ENCODE results near the gene ADAM12.
"Not testable (repeated sequence)": the region's sequence is repeated elsewhere in the genome, so short reads cannot be mapped to it uniquely, and the experiment has no call there.

Gene ADAM12

DNA sequence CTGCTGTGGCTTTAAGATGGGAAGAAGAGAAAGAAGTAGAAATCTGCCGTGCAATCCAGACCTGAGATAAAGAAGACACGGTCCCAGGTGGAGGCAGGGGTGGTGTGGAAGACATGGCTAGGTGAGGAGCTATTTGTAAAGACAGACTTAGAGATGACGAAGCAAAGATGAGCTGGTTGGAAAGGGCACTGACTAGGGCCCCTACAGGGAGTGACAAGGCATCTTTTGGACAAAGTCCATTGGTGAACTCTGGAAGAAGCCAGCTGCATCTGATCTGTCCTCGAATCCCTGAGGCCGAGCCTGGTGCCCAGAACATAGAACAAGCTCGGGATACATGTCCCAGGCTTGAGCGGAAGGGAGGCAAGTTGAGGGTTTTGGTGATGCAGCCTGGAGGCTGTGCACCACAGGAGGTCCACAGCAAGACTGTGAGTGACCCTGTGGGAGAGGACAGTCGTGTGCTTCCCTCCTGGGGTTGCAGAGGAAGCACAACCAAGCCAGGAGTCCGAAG is 191.2 kb downstream of the ADAM12 start:
- H3K4me1 Mint-ChIP-seq = no peaks in the 10 kb centered on the region
- ATAC-seq (no peak), DNase-seq (no peak)
- H3K27ac Mint-ChIP-seq = no peak overlapping the region
- H3K9me3 Mint-ChIP-seq = peaks cover 0 to 8% of the 10 kb centered on the region in 2 donors
- peaks cover 6% of the 10 kb centered on the region for H3K27me3 Mint-ChIP-seq
- no peak overlapping the region for H3K4me3 Mint-ChIP-seq

DNA sequence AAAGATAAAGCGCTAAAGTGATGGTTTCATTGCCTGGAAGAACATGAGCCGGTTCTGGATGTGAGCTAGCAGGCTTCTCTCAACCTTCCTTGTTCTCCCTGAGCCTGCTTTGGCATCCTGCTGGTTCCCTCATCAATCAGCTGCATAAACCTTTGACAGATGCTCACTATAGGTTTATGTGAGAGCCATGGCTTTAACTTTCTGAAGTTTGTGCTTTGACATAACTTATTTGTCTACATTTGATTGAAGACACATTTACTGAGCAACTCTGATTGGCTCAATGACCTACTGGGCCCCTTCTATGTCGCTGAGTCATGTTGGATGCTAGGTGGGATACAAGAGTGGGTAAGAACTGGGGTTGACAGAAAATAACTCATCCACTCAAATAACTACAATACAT is 192.0 kb downstream of the ADAM12 start:
- no peak overlapping the region for H3K27ac Mint-ChIP-seq
- H3K27me3 Mint-ChIP-seq = peaks cover 6% of the 10 kb centered on the region
- peaks cover 0 to 6% of the 10 kb centered on the region in 2 donors for H3K9me3 Mint-ChIP-seq
- H3K4me1 Mint-ChIP-seq = no peaks in the 10 kb centered on the region
- ATAC-seq = no peak
- no peak overlapping the region for H3K4me3 Mint-ChIP-seq
- no peak for DNase-seq

DNA sequence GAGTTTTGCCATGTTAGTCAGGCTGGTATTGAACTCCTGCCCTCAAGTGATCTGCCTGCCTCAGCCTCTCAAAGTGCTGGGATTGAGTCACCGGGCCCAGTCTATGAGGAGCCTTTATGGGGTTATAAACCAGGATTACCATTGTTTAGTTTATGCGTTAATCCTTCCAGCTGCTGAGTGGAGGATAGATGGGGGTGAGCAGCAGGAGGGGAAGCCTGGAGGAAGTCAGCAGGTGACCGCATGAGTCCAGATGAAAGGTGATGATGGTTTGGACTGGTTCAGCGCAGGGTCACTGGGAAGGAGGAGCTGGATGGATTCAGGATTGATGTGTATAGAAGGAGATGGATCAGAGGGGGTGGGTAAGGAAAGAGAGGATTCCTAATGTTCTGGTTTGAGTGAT is 197.1 kb downstream of the ADAM12 start:
- no peak for ATAC-seq
- Mint-ChIP-seq H3K9me3 (peaks cover 0 to 9% of the 10 kb centered on the region in 2 donors), H3K27me3 (peaks cover 9% of the 10 kb centered on the region), H3K4me3 (no peak overlapping the region), H3K4me1 (no peaks in the 10 kb centered on the region), H3K27ac (no peak overlapping the region)
- no peak for DNase-seq

DNA sequence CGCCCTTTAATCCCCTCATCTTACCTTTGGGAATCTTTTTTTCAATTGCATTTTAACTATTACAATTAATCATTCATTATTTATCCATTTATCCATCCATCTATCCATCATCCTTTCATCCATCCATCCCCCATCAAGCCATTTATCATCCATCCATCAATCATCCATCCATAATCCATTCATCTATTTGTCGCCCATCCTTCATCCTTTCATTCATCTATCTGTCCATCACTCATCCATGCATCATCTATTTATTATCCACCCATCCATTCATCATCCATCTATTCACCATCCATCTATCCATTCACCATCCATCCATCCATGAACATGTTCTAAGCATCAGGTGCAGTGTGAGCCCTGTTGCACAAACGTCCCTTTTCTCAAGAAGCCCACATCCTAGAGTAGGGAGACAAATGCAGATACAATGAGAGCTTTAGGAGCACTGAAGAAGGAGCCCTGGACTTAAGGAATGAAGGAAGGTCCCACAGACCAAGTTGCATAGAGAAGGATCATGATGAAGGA is 199.5 kb downstream of the ADAM12 start:
- Mint-ChIP-seq H3K4me1 (no peaks in the 10 kb centered on the region), H3K4me3 (no peak overlapping the region), H3K27ac (no peak overlapping the region), H3K9me3 (peaks cover 0 to 9% of the 10 kb centered on the region in 2 donors), H3K27me3 (peaks cover 9% of the 10 kb centered on the region)
- ATAC-seq = no peak
- DNase-seq = no peak

DNA sequence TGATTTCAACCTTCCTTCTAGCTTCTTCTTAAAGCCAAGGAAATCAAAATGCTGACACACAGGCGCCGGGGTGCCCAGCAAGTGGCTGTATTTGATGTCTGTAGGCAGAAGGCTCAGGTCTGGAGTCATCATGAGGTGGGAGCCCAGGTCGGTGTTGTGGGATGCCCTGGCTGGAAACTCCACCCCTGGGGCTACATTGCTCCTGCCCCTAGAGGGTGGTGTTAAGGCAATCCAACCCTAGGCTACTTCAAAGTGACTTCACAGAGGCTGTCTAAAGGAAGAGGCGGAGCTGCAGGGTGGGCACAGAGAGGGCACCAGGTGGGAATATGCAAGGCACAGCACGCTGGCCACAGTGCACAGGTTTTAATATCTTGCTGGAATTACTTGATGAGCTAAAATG is 200.9 kb downstream of the ADAM12 start:
- ATAC-seq = no peak

DNA sequence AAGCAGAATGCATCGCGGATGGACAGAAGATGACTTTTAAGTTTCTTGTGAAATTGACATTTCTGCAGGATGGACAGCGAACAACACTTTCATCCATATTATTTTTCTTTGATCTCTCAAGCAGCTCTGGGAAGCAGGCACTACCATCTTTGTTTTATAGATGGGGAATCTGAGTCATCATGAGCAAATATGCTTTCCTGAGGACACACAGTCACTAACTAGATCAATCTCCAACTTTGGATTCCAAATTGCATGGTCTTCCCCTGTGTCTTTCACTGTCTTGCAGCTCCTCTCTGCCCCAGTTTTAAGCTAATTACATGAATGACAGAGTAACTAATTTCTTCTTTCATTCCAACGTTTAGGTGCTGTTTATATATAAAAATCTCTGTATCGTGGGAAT is 201.5 kb downstream of the ADAM12 start:
- Mint-ChIP-seq H3K27ac (no peak overlapping the region), H3K9me3 (peaks cover 0 to 9% of the 10 kb centered on the region in 2 donors), H3K27me3 (peaks cover 9% of the 10 kb centered on the region), H3K4me1 (no peaks in the 10 kb centered on the region), H3K4me3 (no peak overlapping the region)
- DNase-seq (no peak), ATAC-seq (no peak)

More for the DNA sequence above, 200.9 kb downstream of the ADAM12 start:
- Mint-ChIP-seq H3K4me1 (no peaks in the 10 kb centered on the region), H3K27ac (no peak overlapping the region), H3K4me3 (no peak overlapping the region), H3K9me3 (peaks cover 0 to 9% of the 10 kb centered on the region in 2 donors), H3K27me3 (peaks cover 9% of the 10 kb centered on the region)
- DNase-seq = no peak

DNA sequence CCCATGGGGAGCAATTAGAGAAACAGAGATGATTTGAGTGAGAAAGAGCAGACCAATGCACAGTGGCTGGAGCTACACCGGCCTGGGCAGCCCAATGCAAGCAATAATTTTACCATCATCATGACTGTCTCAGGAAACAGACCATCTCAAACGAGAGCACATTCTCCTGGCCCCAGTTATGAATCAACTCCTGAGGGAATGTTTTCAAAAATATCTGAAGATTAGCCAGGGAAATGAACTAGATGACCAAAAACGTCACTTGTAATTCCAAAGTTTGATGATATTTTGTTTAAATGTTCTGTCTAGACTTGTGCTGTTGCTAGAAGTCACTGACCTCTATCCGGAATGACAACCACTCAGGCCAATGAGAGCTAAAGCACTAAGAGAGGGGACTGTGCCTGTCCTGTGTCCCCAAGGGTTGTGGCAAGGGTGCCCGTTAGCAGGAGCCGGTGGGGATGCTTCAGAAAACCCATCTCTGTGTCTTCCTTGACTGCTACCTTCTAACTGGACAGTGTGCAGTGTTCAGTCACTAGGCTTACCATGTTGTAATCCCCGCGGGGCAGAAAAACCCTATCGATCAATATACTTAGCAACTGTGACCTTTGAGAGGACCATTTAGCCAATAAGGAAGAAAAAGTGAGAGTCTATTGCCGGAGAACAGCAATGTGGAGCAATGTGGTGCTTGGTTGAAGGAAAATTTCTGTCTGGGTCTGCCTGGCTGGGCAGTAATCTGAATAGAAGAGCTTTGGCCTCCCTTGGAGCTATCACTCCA is 202.4 kb downstream of the ADAM12 start:
- Mint-ChIP-seq H3K9me3 (peaks cover 0 to 6% of the 10 kb centered on the region in 2 donors), H3K27me3 (peaks cover 7% of the 10 kb centered on the region), H3K4me1 (no peaks in the 10 kb centered on the region), H3K27ac (no peak overlapping the region), H3K4me3 (no peak overlapping the region)
- ATAC-seq (no peak), DNase-seq (no peak)

DNA sequence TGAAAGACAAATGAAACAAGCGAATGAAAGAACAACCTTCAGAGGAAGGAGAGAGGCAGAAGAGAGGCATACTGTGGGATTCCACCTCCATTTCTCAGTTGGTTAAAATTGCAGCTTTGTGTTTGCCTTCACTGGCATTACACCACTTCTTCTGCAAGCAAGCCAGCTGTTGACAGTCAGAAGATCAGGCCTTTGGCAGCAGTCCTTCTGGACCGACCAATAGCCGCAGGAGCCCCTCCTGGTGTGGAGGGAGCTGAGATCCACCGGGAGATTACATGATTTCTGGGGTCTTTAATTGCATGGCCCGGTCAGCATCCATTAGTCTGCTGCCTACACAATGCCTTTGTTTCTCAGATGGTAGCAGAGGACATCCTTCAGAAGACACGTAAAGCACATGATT is 206.7 kb downstream of the ADAM12 start:
- no peaks in the 10 kb centered on the region for H3K27me3 Mint-ChIP-seq
- H3K9me3 Mint-ChIP-seq = no peaks in the 10 kb centered on the region
- ATAC-seq = no peak

DNA sequence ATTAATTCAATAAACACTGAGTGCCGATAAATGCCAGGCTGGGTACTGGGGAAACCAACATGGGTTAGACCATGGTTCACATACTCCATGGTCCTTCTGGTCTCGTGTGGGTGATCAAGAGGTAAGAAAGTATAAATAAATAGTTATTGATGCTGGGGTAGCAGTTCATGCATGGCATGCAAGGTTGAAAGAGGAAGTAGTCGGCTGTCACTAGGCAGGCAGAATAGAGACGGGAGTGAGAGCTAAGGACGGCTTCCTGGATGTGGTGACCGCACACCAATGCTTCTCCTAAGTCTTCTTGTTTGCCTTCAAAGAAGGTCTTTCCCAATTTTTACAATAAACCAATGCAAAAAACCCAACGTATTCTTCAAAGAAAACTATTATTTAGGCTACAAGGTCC is 208.6 kb downstream of the ADAM12 start:
- no peaks in the 10 kb centered on the region for H3K9me3 Mint-ChIP-seq
- H3K27me3 Mint-ChIP-seq = no peaks in the 10 kb centered on the region
- no peak for DNase-seq
- H3K4me3 Mint-ChIP-seq = no peak overlapping the region
- no peak for ATAC-seq
- no peaks in the 10 kb centered on the region for H3K4me1 Mint-ChIP-seq
- no peak overlapping the region for H3K27ac Mint-ChIP-seq

More for the DNA sequence above, 206.7 kb downstream of the ADAM12 start:
- Mint-ChIP-seq H3K4me3 (no peak overlapping the region), H3K27ac (no peak overlapping the region), H3K4me1 (no peaks in the 10 kb centered on the region)
- no peak for DNase-seq

DNA sequence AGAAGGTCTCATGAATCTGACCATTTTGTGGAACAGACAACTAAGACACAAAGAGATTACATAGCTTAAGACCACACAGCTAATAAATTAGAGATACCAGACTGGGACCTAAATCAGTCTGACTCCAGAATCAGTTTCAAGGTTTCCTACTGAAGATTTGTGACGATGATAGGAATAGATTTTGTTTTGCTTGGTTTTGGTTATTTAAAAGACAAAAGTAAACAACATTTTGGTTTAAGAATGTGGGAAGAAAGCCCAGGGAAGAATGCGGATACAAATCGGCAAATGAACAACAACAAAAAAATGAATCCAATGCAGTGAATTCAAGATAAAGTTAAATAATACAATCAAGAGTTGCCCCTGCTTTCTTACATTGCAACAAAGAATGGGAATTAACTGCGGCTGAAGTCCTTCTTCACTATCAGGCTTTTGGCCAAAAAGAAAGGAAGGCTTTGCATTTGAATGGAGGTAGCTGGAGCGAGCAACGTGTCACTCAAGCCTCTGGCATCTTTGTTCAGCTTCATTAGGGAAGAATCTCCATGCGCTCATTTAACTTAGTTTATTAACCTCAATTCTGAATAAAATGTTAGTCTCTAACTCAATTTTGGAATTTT is 210.8 kb downstream of the ADAM12 start:
- Mint-ChIP-seq H3K9me3 (no peaks in the 10 kb centered on the region), H3K27ac (no peak overlapping the region), H3K4me1 (no peaks in the 10 kb centered on the region), H3K4me3 (no peak overlapping the region), H3K27me3 (no peaks in the 10 kb centered on the region)
- no peak for DNase-seq
- no peak for ATAC-seq

DNA sequence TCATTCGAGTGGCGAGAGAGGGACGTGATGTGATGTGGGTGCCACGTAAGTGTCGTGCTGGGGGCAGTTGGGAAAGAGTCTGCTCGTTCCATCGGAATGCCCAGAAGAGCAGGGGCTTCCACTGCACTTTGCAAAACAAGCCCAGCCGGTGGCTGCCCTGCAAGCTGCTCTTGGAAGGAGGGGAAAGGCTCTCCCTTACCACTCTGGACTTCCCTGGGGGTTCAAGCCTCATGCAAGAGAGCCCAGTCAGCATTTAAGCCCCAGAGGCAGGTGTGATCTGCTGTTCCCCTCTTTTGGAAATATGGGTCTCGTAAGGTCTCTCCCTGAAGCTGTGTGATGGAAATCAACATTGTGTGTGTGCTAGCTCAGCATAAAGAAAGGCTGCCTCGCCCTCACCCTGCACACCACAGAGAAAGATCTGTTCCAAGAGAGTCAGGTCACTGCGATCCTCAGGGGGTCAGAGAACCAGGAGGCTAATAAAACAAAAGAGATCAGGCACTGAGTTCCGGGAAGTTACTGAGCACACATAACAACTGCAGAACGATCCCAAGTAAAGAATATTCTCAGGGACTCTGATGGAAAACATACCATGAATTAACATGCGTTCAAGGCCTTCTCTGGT is 212.5 kb downstream of the ADAM12 start:
- H3K4me1 Mint-ChIP-seq = no peaks in the 10 kb centered on the region
- no peak overlapping the region for H3K4me3 Mint-ChIP-seq
- ATAC-seq = no peak
- H3K9me3 Mint-ChIP-seq = no peaks in the 10 kb centered on the region
- DNase-seq = no peak
- H3K27ac Mint-ChIP-seq = no peak overlapping the region
- no peaks in the 10 kb centered on the region for H3K27me3 Mint-ChIP-seq

DNA sequence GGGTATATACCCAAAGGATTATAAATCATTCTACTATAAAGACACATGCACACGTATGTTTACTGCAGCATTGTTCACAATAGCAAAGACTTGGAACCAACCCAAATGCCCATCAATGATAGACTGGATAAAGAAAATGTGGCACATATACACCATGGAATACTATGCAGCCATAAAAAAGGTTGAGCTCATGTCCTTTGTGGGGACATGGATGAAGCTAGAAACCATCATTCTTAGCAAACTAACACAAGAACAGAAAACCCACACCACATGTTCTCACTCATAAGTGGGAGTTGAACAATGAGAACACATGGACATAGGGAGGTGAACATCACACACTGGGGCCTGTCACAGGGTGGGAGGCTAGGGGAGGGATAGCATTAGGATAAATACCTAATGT is 215.5 kb downstream of the ADAM12 start:
- H3K4me1 Mint-ChIP-seq, H3K4me3 Mint-ChIP-seq, H3K27ac Mint-ChIP-seq, H3K27me3 Mint-ChIP-seq, ATAC-seq, H3K9me3 Mint-ChIP-seq, DNase-seq: not testable (repeated sequence)

DNA sequence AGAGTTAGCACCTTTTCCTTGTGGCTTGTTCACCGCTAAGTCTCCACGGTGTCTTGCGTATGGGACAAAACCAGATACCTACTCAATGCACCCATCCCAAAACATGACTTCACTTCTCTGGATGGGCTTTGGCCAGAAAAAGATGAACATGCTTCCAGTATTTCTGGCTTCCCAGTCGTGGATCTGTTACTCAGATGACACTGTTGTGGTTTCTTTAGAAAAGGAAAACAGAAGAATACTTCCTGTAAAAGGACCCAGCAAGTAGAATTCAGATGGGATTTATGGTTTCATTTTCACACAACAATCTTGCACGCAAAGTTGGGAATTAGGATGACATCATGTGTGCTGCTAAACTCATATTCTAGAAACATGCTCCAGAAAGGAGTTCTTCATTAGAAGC is 216.7 kb downstream of the ADAM12 start:
- Mint-ChIP-seq H3K27me3 (no peaks in the 10 kb centered on the region), H3K9me3 (peaks cover 0 to 5% of the 10 kb centered on the region in 2 donors), H3K27ac (no peak overlapping the region), H3K4me3 (no peak overlapping the region), H3K4me1 (no peaks in the 10 kb centered on the region)
- ATAC-seq = no peak
- DNase-seq = no peak

DNA sequence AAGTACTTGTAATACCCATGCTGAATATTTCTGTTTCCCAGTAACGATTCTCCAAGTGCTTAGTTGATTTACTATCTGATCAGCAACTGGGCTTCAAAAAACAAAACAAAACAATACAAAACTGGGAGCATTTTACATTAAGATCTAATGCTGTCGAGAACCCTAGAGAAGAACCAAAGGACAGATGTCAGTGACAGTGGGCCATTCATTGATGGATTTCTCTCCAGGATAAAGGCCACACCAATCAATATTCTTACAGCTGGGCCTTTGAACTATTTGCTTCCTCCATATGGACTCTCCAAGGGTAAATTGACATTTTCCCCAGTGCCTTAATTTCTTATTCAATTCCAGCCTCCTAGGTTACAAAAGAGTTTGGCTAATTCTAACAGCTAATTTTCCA is 217.5 kb downstream of the ADAM12 start:
- Mint-ChIP-seq H3K9me3 (peaks cover 0 to 5% of the 10 kb centered on the region in 2 donors), H3K4me3 (no peak overlapping the region), H3K27ac (no peak overlapping the region), H3K4me1 (no peaks in the 10 kb centered on the region), H3K27me3 (no peaks in the 10 kb centered on the region)
- DNase-seq (no peak), ATAC-seq (no peak)

DNA sequence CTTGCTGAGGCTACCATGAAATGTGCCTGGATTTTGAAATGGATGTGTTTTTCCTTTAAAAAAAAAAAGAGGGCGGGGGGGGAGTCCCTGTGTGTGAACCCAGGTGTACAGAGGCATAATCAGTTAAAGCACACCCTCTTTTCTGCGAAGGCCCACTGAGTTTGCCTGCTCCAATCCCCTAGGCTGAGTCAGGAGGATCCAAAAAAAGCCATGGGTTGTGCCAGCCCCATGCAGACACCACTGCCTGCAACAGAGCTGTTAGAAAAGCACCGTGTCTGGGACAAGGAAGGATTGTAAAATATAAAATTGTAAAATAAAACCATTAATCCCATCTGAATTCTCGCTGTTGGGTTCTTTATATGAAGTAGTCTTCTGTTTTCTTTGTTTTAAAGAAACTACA is 217.9 kb downstream of the ADAM12 start:
- Mint-ChIP-seq H3K4me1 (no peaks in the 10 kb centered on the region), H3K9me3 (peaks cover 0 to 5% of the 10 kb centered on the region in 2 donors), H3K27me3 (no peaks in the 10 kb centered on the region), H3K27ac (no peak overlapping the region), H3K4me3 (no peak overlapping the region)
- no peak for DNase-seq
- ATAC-seq = no peak

DNA sequence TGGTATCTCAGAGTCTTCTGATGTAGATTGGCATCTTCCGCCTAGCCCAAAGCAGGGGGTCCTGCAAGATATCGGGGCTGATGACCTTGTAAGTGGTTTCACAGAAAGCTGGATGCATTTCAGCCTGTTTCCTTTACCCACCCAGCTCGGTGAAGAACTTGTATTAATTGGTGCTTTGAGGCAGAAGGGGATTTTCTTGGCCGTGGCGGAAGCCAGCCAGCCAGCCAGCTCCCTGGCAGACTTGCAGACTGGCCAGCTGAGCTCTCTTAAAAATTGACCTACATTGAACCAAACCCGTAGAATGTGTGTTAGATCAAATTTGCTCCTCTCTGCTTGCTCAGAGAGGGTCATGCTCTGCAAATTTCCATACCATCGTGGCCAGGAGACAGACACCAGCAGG is 218.4 kb downstream of the ADAM12 start:
- H3K4me1 Mint-ChIP-seq = no peaks in the 10 kb centered on the region
- no peak overlapping the region for H3K4me3 Mint-ChIP-seq
- DNase-seq = no peak
- H3K27ac Mint-ChIP-seq = no peak overlapping the region
- no peak for ATAC-seq
- H3K27me3 Mint-ChIP-seq = no peaks in the 10 kb centered on the region
- peaks cover 0 to 5% of the 10 kb centered on the region in 2 donors for H3K9me3 Mint-ChIP-seq

Measured in stimulated activated naive CD8-positive, alpha-beta T cell treated with anti-CD3 and anti-CD28 coated beads, Interleukin-15, amount 100 ng/mL, for 72 hours (primary cell).